B cell (primary cell): ENCODE data around the gene PDLIM7.

Experiments
- CTCF ChIP-seq: fragments of 200-600 bp; IDR thresholded peaks from one replicate; pipeline ENCODE4 v1.8.0; 2022; ENCODE audit warnings: antibody characterized with exemption, mild to moderate bottlenecking
- EZH2 ChIP-seq: IDR thresholded peaks from 2 replicates; pipeline ENCODE4 v1.6.1; 2012; ENCODE audit warnings: borderline replicate concordance, low read depth, mild to moderate bottlenecking, moderate library complexity, low read length; ENCODE audit not compliant: insufficient read depth, poor library complexity, severe bottlenecking

GRCh38 chr5:177542816-177543465, 45.5 kb upstream of the PDLIM7 start:
- TF ChIP-seq CTCF: no peak
- TF ChIP-seq EZH2: no peak
